Body of pancreas (tissue), 4 donors: ENCODE data around the gene B3GNT2. TPM values are rescaled to one million over a fixed set of nuclear protein-coding genes. Genes with fewer than 3 reads are reported as not detected.
"Not testable (repeated sequence)": the region's sequence is repeated elsewhere in the genome, so short reads cannot be mapped to it uniquely, and the experiment has no call there.

Experiments used
- ATAC-seq: fragments of 150-250 bp; one replicate; pipeline ENCODE4 v1.9.1; 2016
- DNase-seq, 4 donors: peaks; one replicate each; pipeline ENCODE4 v3.0.0-alpha.2; 2019
- H3K27ac ChIP-seq, 4 donors: fragments of 200-600 bp; sonication (generic); 1 replicate in 3 of 4; 2 replicates in 1 of 4; pipeline versions ENCODE4 v1.5.1 to v1.6.1; 2016 to 2019; ENCODE audit warnings: mild to moderate bottlenecking in 1 of 4, mixed read lengths in 1 of 4, moderate library complexity in 1 of 4
- H3K27me3 ChIP-seq, 2 donors: fragments of 200-600 bp; sonication (generic); one replicate each; pipeline ENCODE4 v1.6.0; 2016; ENCODE audit warnings: mild to moderate bottlenecking in 1 of 2
- H3K36me3 ChIP-seq, 2 donors: fragments of 200-600 bp; sonication (generic); replicated peaks in 1 of 2; 2 replicates each; pipeline ENCODE4 v1.5.1; 2016; ENCODE audit warnings: low read depth in 2 of 2; ENCODE audit not compliant: insufficient read depth in 1 of 2
- H3K4me1 ChIP-seq: fragments of 200-600 bp; sonication (generic); one replicate; pipeline ENCODE4 v1.6.0; 2016
- H3K4me3 ChIP-seq, 2 donors: fragments of 200-600 bp; sonication (generic); 1 replicate in 1 of 2; 2 replicates in 1 of 2; pipeline ENCODE4 v1.5.1; 2016 to 2019
- H3K9me3 ChIP-seq, 3 donors: fragments of 200-600 bp; sonication (generic); 1 replicate in 2 of 3; 2 replicates in 1 of 3; pipeline ENCODE4 v1.5.1; 2016
- POLR2A ChIP-seq, 3 donors: fragments of 450-650 bp; IDR thresholded peaks; one replicate each; pipeline ENCODE4 v1.6.1; 2016; ENCODE audit warnings: antibody characterized with exemption in 3 of 3, mild to moderate bottlenecking in 2 of 3
- WGBS, 2 donors: methylation state at CpG; one replicate each; pipeline ENCODE4 v1.1.5; 2017; 5-methylcytosine and 5-hydroxymethylcytosine counted together
- intact Hi-C: fragments of 100-400 bp; cut with DNase I; formaldehyde crosslinking; loops from one replicate; pipeline ENCODE4 v1.15.1; 2023
- total RNA-seq, 2 donors: library from RNA; depleted of rRNA; stranded (reverse); fragments of >200 nt; gene quantifications; one replicate each; pipeline ENCODE4 v1.1.0, GENCODE V29; 2016
- TF ChIP-seq, protein P1 (sequence below), 7 experiments: fragments of 450-650 bp in 4 of 7; fragments of 200-600 bp in 3 of 7; sonication (generic) in 3 of 7; IDR thresholded peaks; one replicate each; pipeline ENCODE4 v1.5.1; 2016 to 2019; ENCODE audit warnings: antibody characterized with exemption in 7 of 7

The B3GNT2 gene
- total RNA-seq, 2 donors from 2014 or later = 12.2 to 15.8 TPM

DNA sequence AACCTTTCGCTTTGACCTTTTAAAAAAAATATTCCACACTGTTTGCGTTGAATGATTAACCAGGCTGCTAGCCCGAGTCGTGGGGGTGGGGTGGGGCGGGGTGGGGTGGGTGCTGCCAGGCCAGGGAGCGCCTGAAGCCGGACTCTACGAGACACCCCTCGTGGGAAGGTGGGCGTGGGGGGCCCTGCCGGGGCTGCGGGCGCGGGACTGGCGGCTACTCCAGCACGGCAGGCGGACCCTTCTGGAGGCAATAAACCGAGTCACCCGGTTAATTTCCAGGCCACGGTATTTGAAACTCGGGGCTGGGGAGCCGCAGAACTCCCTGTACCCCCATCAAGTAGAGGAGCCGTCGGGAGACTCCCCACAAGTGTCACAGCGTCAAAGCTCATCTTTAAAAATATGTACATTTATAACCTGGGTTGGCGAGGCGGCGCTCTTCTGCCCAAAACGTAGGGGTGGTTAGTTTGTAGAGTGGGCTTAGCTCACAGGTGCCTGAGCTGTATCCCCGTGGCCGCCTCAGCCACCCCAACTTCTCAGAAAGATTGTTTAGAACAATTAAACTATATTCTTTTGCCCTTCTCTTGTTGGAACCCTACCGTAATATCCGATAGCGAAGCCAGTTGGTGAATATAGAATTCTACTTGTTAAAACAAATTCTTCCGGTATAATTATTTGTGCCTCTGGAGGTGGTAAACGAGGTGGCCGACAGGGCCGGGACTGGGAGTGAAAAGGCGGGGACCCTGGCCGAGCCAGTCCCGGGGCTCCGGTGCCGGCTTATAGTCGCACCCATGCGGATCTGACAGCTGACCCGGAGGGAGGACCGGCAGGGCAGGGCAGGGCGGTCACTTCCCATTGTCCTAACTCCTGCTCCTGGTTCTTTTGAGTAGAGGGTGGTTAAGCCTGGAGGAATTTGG lies 1.4 kb downstream of the B3GNT2 start:
- DNase-seq = peak; percentile 34 to 58 (median 42)
- peak overlapping the region; percentile 87 to 94 for H3K4me3 ChIP-seq
- peak overlapping the region; percentile 93 to 97 (median 95) for H3K27ac ChIP-seq
- TF ChIP-seq POLR2A (IDR thresholded peaks at IDR 0.05) = peak in 1 of 3 donors; percentile 0
- TF ChIP-seq, protein P1, sequence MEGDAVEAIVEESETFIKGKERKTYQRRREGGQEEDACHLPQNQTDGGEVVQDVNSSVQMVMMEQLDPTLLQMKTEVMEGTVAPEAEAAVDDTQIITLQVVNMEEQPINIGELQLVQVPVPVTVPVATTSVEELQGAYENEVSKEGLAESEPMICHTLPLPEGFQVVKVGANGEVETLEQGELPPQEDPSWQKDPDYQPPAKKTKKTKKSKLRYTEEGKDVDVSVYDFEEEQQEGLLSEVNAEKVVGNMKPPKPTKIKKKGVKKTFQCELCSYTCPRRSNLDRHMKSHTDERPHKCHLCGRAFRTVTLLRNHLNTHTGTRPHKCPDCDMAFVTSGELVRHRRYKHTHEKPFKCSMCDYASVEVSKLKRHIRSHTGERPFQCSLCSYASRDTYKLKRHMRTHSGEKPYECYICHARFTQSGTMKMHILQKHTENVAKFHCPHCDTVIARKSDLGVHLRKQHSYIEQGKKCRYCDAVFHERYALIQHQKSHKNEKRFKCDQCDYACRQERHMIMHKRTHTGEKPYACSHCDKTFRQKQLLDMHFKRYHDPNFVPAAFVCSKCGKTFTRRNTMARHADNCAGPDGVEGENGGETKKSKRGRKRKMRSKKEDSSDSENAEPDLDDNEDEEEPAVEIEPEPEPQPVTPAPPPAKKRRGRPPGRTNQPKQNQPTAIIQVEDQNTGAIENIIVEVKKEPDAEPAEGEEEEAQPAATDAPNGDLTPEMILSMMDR (IDR thresholded peaks at IDR 0.05) = no peak
- peak; percentile 51 for ATAC-seq
- H3K27me3 ChIP-seq = no peaks in the 10 kb centered on the region
- H3K4me1 ChIP-seq = peaks cover 55% of the 10 kb centered on the region
- no peaks in the 10 kb centered on the region for H3K36me3 ChIP-seq
- intact Hi-C loops = no loop called here
- 1 to 3% methylated on average over 23 to 48 of the region's 48 CpGs for WGBS, 2 donors
- H3K9me3 ChIP-seq = no peaks in the 10 kb centered on the region

DNA sequence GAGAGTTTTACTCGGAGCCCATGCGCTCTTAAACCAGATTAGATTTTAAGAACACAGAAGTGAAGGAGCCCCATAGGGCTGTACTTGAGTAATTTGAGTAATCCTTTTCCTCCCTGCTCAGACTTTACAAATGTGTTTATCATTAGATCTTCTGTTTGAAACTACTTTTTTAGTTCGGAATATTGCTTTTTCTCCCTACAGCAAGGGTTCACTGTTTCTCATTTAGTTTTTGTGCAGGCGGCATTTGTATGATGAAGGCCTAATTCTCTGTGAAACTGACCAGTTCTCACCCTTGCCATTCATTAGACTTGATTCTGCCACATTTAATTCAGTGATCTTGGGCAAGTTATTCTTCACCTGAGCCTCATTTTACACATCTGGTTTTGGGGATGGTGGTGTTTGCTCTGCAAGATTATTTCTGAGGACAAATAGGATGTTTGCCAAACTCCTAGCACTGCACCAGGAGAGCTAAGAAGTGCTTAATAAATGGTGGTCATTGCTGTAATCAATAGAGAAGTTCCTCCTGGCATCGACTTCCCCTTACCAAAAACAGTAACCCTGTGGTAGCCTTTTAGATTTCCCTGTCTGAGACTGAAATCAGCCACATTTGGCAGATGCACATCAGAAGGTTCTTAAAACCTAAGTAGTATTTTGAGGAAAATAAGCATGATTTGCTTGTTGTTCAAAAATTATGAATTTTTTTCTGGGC lies 2.2 kb downstream of the B3GNT2 start:
- H3K4me1 ChIP-seq = peaks cover 63% of the 10 kb centered on the region
- TF ChIP-seq, protein P1 (IDR thresholded peaks at IDR 0.05) = no peak
- no peak for TF ChIP-seq POLR2A (IDR thresholded peaks at IDR 0.05)
- DNase-seq (no peak), ATAC-seq (no peak)
- no peaks in the 10 kb centered on the region for H3K36me3 ChIP-seq
- 7 to 8% methylated on average over 5 of the region's 5 CpGs for WGBS, 2 donors
- intact Hi-C loops = no loop called here
- H3K27ac ChIP-seq = peak overlapping the region; percentile 93 to 97 (median 95)
- H3K27me3 ChIP-seq = no peaks in the 10 kb centered on the region
- H3K9me3 ChIP-seq = no peaks in the 10 kb centered on the region
- H3K4me3 ChIP-seq = peak overlapping the region in 1 of 2 donors; percentile 94

DNA sequence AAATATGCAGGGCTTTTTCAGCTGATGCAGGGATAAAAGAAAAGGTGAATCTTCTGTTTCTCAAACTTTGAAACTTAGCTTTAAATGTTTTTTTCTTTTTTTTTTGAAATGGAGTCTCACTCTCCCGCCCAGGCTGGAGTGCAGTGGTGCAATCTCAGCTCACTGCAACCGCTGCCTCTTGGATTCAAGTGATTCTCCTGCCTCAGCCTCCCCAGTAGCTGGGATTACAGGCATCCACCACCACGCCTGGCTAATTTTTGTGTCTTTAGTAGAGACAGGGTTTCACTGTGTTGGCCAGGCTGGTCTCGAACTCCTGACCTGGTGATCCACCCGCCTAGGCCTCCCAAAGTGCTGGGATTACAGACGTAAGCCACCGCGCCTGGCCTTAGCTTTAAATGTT lies 2.9 kb downstream of the B3GNT2 start:
- WGBS, 2 donors = 86 to 94% methylated on average over 8 of the region's 8 CpGs
- DNase-seq, intact Hi-C loops, H3K9me3 ChIP-seq, H3K27ac ChIP-seq, H3K36me3 ChIP-seq, H3K27me3 ChIP-seq, H3K4me3 ChIP-seq, ATAC-seq: not testable (repeated sequence)
- peaks cover 69% of the 10 kb centered on the region for H3K4me1 ChIP-seq

DNA sequence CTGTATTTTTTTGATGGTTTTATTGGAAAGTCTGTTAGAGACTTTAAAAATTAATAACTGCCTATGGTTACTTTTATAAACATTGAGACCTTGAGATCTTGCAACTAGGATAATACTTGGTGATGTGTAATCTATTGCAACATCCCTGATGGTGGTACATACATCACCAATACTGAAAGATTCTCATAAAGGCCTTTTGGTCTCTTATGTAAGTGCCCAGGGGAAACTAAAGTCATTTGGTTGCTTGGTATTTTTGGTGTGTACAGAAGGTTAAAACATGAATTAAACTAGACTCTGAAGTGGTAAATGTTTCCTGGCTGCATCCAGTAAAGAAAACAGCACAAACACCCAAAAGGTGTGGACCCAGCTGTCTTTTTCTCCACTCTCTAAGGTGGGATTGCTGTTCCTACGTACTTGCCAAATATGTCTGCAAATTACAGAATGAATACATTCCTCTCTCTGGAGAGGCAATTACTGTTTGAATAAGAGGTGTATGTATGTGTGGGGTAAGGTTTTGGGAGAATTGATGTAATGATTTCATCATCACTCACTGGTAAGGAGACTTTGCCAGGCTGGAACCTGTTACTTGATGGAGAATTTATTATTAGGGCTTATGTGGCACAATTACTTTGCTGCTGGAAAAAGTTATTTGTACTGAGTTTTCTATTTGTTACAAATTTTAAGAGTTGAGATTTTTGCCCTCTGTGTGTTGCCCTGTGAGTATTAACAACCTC lies 3.6 kb downstream of the B3GNT2 start:
- H3K36me3 ChIP-seq = no peaks in the 10 kb centered on the region
- ATAC-seq (no peak), DNase-seq (no peak)
- intact Hi-C loops = loop anchor here (10.0 kb wide), 1 partner anchor 95 kb away; no protein-coding TSS in a partner anchor
- TF ChIP-seq, protein P1 (IDR thresholded peaks at IDR 0.05) = no peak
- no peak for TF ChIP-seq POLR2A (IDR thresholded peaks at IDR 0.05)
- H3K27me3 ChIP-seq = no peaks in the 10 kb centered on the region
- H3K4me1 ChIP-seq = peaks cover 68% of the 10 kb centered on the region
- no peak overlapping the region for H3K27ac ChIP-seq
- no peaks in the 10 kb centered on the region for H3K9me3 ChIP-seq
- no peak overlapping the region for H3K4me3 ChIP-seq
- WGBS, 2 donors = 17 to 24% methylated on average over 1 of the region's 1 CpG
